Mucosa of rectum (tissue), 2 donors: ENCODE results near the gene F2RL3.
"Not testable (repeated sequence)": the region's sequence is repeated elsewhere in the genome, so short reads cannot be mapped to it uniquely, and the experiment has no call there.

Source experiments
- H3K27ac ChIP-seq, 2 donors: one replicate each; pipeline ENCODE4 v1.7.0; 2013; ENCODE audit warnings: inconsistent platforms in 2 of 2, low read depth in 2 of 2, low read length in 2 of 2
- H3K27me3 ChIP-seq, 2 donors: one replicate each; pipeline ENCODE4 v1.7.0; 2013; ENCODE audit warnings: low read length in 2 of 2; ENCODE audit not compliant: control insufficient read depth in 2 of 2, insufficient read depth in 2 of 2
- H3K36me3 ChIP-seq, 2 donors: one replicate each; pipeline ENCODE4 v1.7.0; 2013; ENCODE audit warnings: low read length in 2 of 2; ENCODE audit not compliant: control insufficient read depth in 2 of 2, insufficient read depth in 2 of 2
- H3K4me1 ChIP-seq, 2 donors: one replicate each; pipeline ENCODE4 v1.7.0; 2013; ENCODE audit warnings: low read length in 2 of 2, mild to moderate bottlenecking in 1 of 2; ENCODE audit not compliant: control insufficient read depth in 2 of 2, insufficient read depth in 2 of 2
- H3K4me3 ChIP-seq, 2 donors: one replicate each; pipeline ENCODE4 v1.7.0; 2013; ENCODE audit warnings: low read length in 2 of 2
- H3K9ac ChIP-seq, 2 donors: one replicate each; pipeline ENCODE4 v1.7.0; 2013; ENCODE audit warnings: low read length in 2 of 2, low read depth in 1 of 2, mild to moderate bottlenecking in 1 of 2
- H3K9me3 ChIP-seq, 2 donors: one replicate each; pipeline ENCODE4 v1.7.0; 2013; ENCODE audit warnings: low read length in 2 of 2; ENCODE audit not compliant: control insufficient read depth in 2 of 2
- donor health status: healthy.
- donor health status: Normal muscosa, but diverticular disease.

The F2RL3 gene

DNA sequence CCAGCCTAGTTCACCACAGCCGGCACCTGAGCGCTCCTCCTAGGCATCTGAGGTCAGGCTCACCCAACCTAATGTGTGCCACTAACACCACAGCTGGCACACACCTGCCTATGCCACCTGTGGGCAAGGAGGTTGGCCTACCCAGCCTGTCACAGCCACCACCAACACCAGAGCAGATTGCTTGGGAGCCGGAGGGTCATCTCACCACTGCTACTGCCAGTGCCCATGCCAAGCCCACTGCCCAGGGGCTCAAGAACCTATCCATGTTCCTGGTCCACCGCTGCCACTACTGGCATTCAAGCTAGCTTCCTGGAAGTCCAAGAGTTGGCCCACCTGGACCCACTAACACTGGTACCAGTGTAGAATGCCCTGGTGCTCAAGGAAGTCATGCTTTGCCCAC lies 42.5 kb downstream of the F2RL3 start:
- no peaks in the 10 kb centered on the region for H3K4me1 ChIP-seq
- H3K27me3 ChIP-seq: peaks cover 0 to 2% of the 10 kb centered on the region in 2 donors
- peaks cover 2% of the 10 kb centered on the region in 2 donors for H3K9me3 ChIP-seq
- H3K9ac ChIP-seq: no peak overlapping the region
- no peak overlapping the region for H3K27ac ChIP-seq
- H3K36me3 ChIP-seq: no peaks in the 10 kb centered on the region
- no peak overlapping the region for H3K4me3 ChIP-seq

DNA sequence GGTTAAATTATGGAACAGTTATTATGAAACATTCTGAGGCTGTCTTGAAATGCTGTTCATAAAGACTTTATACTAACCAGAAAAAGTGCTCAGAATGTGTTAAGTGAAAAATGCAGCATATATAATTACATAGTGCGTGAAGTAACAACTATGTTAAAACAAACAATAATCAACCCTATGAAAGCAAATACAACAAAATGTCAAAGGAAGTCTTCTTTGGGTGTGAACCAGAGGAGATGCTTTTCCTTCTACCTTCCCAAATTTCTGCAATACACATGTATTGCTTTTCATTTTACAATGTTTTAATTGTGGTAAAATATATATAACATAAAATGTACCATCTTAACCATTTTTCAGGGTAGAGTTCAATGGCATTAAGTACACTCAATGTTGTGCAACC lies 45.7 kb downstream of the F2RL3 start:
- H3K9me3 ChIP-seq: peaks cover 0 to 2% of the 10 kb centered on the region in 2 donors
- no peaks in the 10 kb centered on the region for H3K36me3 ChIP-seq
- H3K9ac ChIP-seq: no peak overlapping the region
- H3K4me1 ChIP-seq: no peaks in the 10 kb centered on the region
- H3K27me3 ChIP-seq: peaks cover 0 to 2% of the 10 kb centered on the region in 2 donors
- H3K27ac ChIP-seq: no peak overlapping the region
- H3K4me3 ChIP-seq: no peak overlapping the region

DNA sequence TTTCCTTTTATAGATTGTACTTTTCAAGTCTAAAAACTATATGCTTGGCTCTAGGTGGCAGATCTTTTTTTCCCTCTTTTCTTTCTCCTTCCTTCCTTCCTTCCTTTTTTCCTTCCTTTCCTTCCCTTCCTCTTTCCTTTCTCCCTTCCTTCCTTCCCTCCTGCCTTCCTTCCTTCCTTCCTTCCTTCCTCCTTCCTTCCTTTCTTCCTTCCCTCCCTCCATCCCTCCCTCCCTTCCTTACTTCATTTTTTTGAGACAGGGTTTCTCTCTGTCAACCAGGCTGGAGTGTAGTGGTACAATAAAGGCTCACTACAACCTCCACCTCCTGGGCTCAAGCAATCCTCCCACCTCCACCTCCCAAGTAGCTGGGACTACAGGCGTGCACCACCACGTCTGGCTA lies 48.1 kb downstream of the F2RL3 start:
- H3K4me3 ChIP-seq: no peak overlapping the region
- no peaks in the 10 kb centered on the region for H3K36me3 ChIP-seq
- no peaks in the 10 kb centered on the region for H3K4me1 ChIP-seq
- H3K9me3 ChIP-seq: peaks cover 0 to 2% of the 10 kb centered on the region in 2 donors
- no peaks in the 10 kb centered on the region for H3K27me3 ChIP-seq
- no peak overlapping the region for H3K27ac ChIP-seq
- H3K9ac ChIP-seq: no peak overlapping the region

DNA sequence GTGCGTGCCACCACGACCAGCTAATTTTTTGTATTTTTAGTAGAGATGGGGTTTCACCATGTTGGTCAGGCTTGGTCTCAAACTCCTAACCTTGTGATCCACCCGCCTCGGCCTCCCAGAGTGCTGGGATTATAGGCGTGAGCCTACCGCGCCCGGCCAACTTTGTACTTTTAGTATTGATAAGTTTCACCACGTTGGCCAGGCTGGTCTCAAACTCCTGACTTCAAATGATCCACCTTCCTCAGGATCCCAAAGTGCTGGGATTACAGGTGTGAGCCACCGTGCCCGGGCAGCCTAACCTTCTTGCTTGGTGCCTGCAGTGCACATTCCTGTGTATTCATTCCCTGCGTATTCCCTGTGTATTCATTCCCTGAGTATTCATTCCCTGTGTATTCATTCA lies 49.0 kb downstream of the F2RL3 start:
- H3K4me3 ChIP-seq, H3K27me3 ChIP-seq: not testable (repeated sequence)

DNA sequence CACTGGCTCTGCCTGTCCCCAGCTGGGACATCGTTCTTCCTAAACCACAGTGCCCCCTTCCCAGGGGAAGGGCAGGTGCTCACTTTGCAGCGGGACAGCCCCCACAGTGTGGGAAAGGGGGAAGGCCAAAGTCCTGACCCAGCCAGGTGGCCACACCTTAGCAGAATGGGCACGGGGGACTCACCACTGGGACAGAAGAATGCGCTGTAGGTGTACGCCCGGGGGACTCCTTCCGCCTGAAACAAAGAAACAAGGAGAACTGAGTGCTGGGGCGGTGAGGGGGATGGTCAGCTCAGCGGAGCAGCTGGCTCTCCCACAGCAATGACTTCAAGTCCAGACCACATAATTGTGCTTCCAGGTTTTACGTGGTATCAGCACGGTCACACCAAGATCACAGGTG lies 49.4 kb downstream of the F2RL3 start:
- no peaks in the 10 kb centered on the region for H3K27me3 ChIP-seq
- no peak overlapping the region for H3K4me3 ChIP-seq
- H3K4me1 ChIP-seq: no peaks in the 10 kb centered on the region
- no peak overlapping the region for H3K27ac ChIP-seq
- peaks cover 0 to 2% of the 10 kb centered on the region in 2 donors for H3K9me3 ChIP-seq
- no peak overlapping the region for H3K9ac ChIP-seq
- H3K36me3 ChIP-seq: no peaks in the 10 kb centered on the region

More for the DNA sequence above, 49.0 kb downstream of the F2RL3 start:
- H3K9me3 ChIP-seq, H3K36me3 ChIP-seq, H3K9ac ChIP-seq, H3K4me1 ChIP-seq, H3K27ac ChIP-seq: not testable (repeated sequence)

DNA sequence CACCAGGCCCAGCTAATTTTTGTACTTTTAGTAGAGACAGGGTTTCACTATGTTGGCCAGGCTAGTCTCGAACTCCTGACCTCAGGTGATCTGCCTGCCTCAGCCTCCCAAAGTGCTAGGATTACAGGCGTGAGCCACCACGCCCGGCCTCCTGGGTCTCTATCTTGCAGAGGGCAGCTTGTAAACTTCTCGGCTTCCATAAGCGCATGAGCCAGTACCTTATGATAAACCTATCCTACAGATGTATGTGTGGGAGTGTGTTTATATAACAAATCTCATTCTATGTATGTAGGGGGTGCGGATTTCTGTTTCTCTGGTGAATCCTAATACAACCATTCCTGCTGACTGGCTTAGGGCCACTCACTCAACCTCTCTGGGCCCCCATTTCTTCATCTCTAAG lies 51.3 kb downstream of the F2RL3 start:
- not testable (repeated sequence) for H3K27ac ChIP-seq, H3K9me3 ChIP-seq, H3K27me3 ChIP-seq, H3K4me3 ChIP-seq, H3K36me3 ChIP-seq, H3K9ac ChIP-seq, H3K4me1 ChIP-seq

DNA sequence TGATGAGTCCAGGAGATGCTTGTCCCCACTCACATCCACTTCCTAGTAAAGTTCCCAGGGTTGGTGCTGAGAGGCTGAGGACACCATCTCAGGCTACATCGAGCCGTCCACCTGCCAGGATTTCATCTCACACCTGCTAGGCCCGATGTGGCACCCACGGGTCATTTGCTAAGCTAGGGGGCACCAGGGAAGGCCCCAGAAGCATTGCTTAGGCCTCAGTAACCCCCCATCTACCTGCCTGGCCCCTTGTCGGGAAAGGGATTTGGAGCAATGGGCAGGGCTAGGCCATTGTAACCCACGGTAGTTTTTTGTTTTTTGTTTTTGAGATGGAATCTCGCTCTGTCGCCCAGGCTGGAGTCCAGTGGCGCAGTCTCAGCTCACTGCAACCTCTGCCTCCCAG lies 51.8 kb downstream of the F2RL3 start:
- H3K27ac ChIP-seq: no peak overlapping the region
- no peaks in the 10 kb centered on the region for H3K4me1 ChIP-seq
- no peak overlapping the region for H3K9ac ChIP-seq
- H3K9me3 ChIP-seq: no peaks in the 10 kb centered on the region
- no peak overlapping the region for H3K4me3 ChIP-seq
- H3K36me3 ChIP-seq: no peaks in the 10 kb centered on the region
- no peaks in the 10 kb centered on the region for H3K27me3 ChIP-seq
